PC-9 (cell line): ENCODE measurements around the gene NLK.

Experiments used
- EZH2 ChIP-seq: fragments of 200-600 bp; sonication (generic); IDR thresholded peaks from 2 replicates; pipeline ENCODE4 v1.8.0; 2017; ENCODE audit warnings: antibody characterized with exemption, low read depth
- TF ChIP-seq, protein P1 (sequence below): fragments of 200-600 bp; sonication (generic); conservative IDR thresholded peaks from 2 replicates; pipeline ENCODE4 v1.6.1; 2017; ENCODE audit warnings: mixed run types, antibody characterized with exemption, mild to moderate bottlenecking, moderate library complexity

- TF ChIP-seq, protein P1, sequence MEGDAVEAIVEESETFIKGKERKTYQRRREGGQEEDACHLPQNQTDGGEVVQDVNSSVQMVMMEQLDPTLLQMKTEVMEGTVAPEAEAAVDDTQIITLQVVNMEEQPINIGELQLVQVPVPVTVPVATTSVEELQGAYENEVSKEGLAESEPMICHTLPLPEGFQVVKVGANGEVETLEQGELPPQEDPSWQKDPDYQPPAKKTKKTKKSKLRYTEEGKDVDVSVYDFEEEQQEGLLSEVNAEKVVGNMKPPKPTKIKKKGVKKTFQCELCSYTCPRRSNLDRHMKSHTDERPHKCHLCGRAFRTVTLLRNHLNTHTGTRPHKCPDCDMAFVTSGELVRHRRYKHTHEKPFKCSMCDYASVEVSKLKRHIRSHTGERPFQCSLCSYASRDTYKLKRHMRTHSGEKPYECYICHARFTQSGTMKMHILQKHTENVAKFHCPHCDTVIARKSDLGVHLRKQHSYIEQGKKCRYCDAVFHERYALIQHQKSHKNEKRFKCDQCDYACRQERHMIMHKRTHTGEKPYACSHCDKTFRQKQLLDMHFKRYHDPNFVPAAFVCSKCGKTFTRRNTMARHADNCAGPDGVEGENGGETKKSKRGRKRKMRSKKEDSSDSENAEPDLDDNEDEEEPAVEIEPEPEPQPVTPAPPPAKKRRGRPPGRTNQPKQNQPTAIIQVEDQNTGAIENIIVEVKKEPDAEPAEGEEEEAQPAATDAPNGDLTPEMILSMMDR = no peak
- no peak for TF ChIP-seq EZH2
Observed at GRCh38 chr17:27993723-27994310, 48.7 kb upstream of the NLK start.
